GM21786 (cell line): Measurements from ENCODE around the gene RGS14.

Source experiments
- ATAC-seq: cut with Tn5 transposase; IDR thresholded peaks from one replicate; pipeline ENCODE4 v1.9.1; 2021; ENCODE audit not compliant: unreplicated experiment

Gene RGS14

GRCh38 chr5:177357459-177358351, at the start of gene RGS14:
Gene RGS14, plus strand, starts transcription at chr5:177357924. Its CDS starts 101 bp downstream, at chr5:177358025.
- peak; percentile 95 for ATAC-seq

GRCh38 chr5:177308740-177309139, 49.0 kb upstream of the RGS14 start:
- ATAC-seq = no peak

- ATAC-seq = no peak
Observed at GRCh38 chr5:177309351-177310191, 48.2 kb upstream of the RGS14 start.

- ATAC-seq = no peak
Observed at GRCh38 chr5:177310332-177310731, 47.4 kb upstream of the RGS14 start.

- ATAC-seq = no peak
Observed at GRCh38 chr5:177310757-177311391, 46.9 kb upstream of the RGS14 start.

GRCh38 chr5:177311392-177311722, 46.4 kb upstream of the RGS14 start:
- no peak for ATAC-seq

GRCh38 chr5:177311723-177312648, 45.7 kb upstream of the RGS14 start, which contains the start of gene MXD3:
Gene MXD3, minus strand, starts transcription at chr5:177311898. Its CDS starts 68 bp downstream, at chr5:177311830.
- peak; percentile 74 for ATAC-seq

- ATAC-seq = peak; percentile 27
Observed at GRCh38 chr5:177312649-177313181, 45.0 kb upstream of the RGS14 start.

GRCh38 chr5:177313561-177314259, 44.0 kb upstream of the RGS14 start:
- ATAC-seq = no peak

- ATAC-seq = no peak
Observed at GRCh38 chr5:177314376-177315342, 43.1 kb upstream of the RGS14 start.

- ATAC-seq = no peak
Observed at GRCh38 chr5:177315411-177315810, 42.3 kb upstream of the RGS14 start.

- no peak for ATAC-seq
Observed at GRCh38 chr5:177316005-177316404, 41.7 kb upstream of the RGS14 start.

- ATAC-seq = peak; percentile 50
Observed at GRCh38 chr5:177317959-177318377, 39.8 kb upstream of the RGS14 start.

- no peak for ATAC-seq
Observed at GRCh38 chr5:177319913-177320588, 37.7 kb upstream of the RGS14 start.

- no peak for ATAC-seq
Observed at GRCh38 chr5:177320879-177321278, 36.8 kb upstream of the RGS14 start.

GRCh38 chr5:177325868-177326381, 31.8 kb upstream of the RGS14 start:
- ATAC-seq = no peak
